K562 (cell line): ENCODE results near the gene SEMA5A. TPM values are rescaled to one million over a fixed set of nuclear protein-coding genes. Genes with fewer than 3 reads are reported as not detected.

Experiments used
- ATAC-seq: fragments of 200-7000 bp; cut with Tn5 transposase; 3 replicates; pipeline ENCODE4 v1.9.1; 2020; ENCODE audit warnings: moderate library complexity
- BruUV-seq: library from RNA; stranded (reverse); fragments of 400-500 nt; replicated peaks from 2 replicates; lab custom pipeline; 2021; lab: Mats Ljungman, UMichigan
- CTCF ChIA-PET: fragments of 300-600 bp; formaldehyde crosslinking; extraction: SDS; loops from one replicate; lab custom pipeline; 2021; ENCODE audit warnings: low intra/inter-chr PET ratio; lab: Yijun Ruan, JAX
- POLR2A ChIA-PET: fragments of 300-600, 350-650 bp; sonication (Branson Sonifier 250); formaldehyde crosslinking; extraction: SDS; loops from one replicate; lab custom pipeline; 2021; ENCODE audit warnings: antibody characterized with exemption, inconsistent platforms; lab: Yijun Ruan, JAX
- DNase-seq, 4 experiments: peaks; one replicate each; pipeline versions ENCODE4 v3.0.0 to v3.0.0-alpha.2; 2011 to 2018; ENCODE audit warnings: low spot score in 3 of 4, mixed read lengths in 3 of 4; ENCODE audit errors: extremely low read depth in 1 of 4
- FAIRE-seq: peaks from 2 replicates; lab custom pipeline; 2011; peaks lifted over from hg19 to GRCh38; lab: Jason Lieb, UNC
- H2AFZ ChIP-seq: 2 replicates; pipeline ENCODE4 v1.6.0; 2011; ENCODE audit warnings: low read depth, low read length, control low read depth, inconsistent platforms
- H3K27ac ChIP-seq: fragments of 200-600 bp; 3 replicates; pipeline ENCODE4 v1.8.0; 2011; ENCODE audit warnings: low read depth, mild to moderate bottlenecking, control low read depth, inconsistent platforms, low read length, moderate library complexity, mixed read lengths; ENCODE audit errors: extremely low read depth
- H3K27me3 ChIP-seq, 2 experiments: fragments of 300-600 bp in 1 of 2; 2 replicates in 1 of 2; 3 replicates in 1 of 2; pipeline versions ENCODE4 v1.6.0 to v1.8.0; 2011; ENCODE audit warnings: inconsistent platforms in 2 of 2, low read length in 2 of 2, mild to moderate bottlenecking in 1 of 2, mixed read lengths in 1 of 2, moderate library complexity in 1 of 2; ENCODE audit not compliant: control insufficient read depth in 2 of 2, insufficient read depth in 2 of 2
- H3K36me3 ChIP-seq: fragments of 300-600 bp; 3 replicates; pipeline ENCODE4 v1.8.0; 2011; ENCODE audit warnings: mild to moderate bottlenecking, low read length, inconsistent platforms; ENCODE audit not compliant: control insufficient read depth, insufficient read depth
- H3K4me1 ChIP-seq, 2 experiments: fragments of 200-600 bp in 1 of 2; replicated peaks in 1 of 2; 2 replicates in 1 of 2; 3 replicates in 1 of 2; pipeline versions ENCODE4 v1.5.1 to v1.8.0; 2011; ENCODE audit warnings: inconsistent platforms in 2 of 2, low read length in 2 of 2, mild to moderate bottlenecking in 1 of 2, mixed read lengths in 1 of 2, moderate library complexity in 1 of 2; ENCODE audit not compliant: control insufficient read depth in 2 of 2, insufficient read depth in 2 of 2
- H3K4me2 ChIP-seq: 2 replicates; pipeline ENCODE4 v1.6.1; 2011; ENCODE audit warnings: low read length, control low read depth, inconsistent platforms, mixed read lengths; ENCODE audit not compliant: insufficient read depth
- H3K4me3 ChIP-seq: fragments of 200-600 bp; sonication (generic), shearing (Covaris generic); 2 replicates; pipeline ENCODE4 v1.5.1; 2016; ENCODE audit warnings: control low read depth, inconsistent platforms
- H3K79me2 ChIP-seq: fragments of 200-600 bp; 3 replicates; pipeline ENCODE4 v1.8.0; 2011; ENCODE audit warnings: low read length, inconsistent platforms; ENCODE audit not compliant: control insufficient read depth, insufficient read depth
- H3K9ac ChIP-seq, 2 experiments: 2 replicates each; pipeline versions ENCODE4 v1.6.0 to v1.6.1; 2011; ENCODE audit warnings: low read depth in 2 of 2, low read length in 2 of 2, control low read depth in 1 of 2, inconsistent platforms in 1 of 2, mild to moderate bottlenecking in 1 of 2, mixed read lengths in 1 of 2; ENCODE audit not compliant: insufficient read depth in 1 of 2
- H3K9me1 ChIP-seq: one replicate; pipeline ENCODE4 v1.6.0; 2011; ENCODE audit warnings: inconsistent platforms, mild to moderate bottlenecking, low read length, moderate library complexity; ENCODE audit not compliant: control insufficient read depth, insufficient read depth
- H3K9me3 ChIP-seq: replicated peaks from 2 replicates; pipeline ENCODE4 v1.5.1; 2011; ENCODE audit warnings: low read depth, low read length, inconsistent platforms; ENCODE audit not compliant: control insufficient read depth, insufficient read depth
- H4K20me1 ChIP-seq: replicated peaks from 2 replicates; pipeline ENCODE4 v1.6.1; 2011; ENCODE audit warnings: low read length, inconsistent platforms, mixed read lengths; ENCODE audit not compliant: control insufficient read depth, insufficient read depth
- ARID3B ChIP-seq: fragments of 250-450 bp; sonication (Bioruptor Pico); IDR thresholded peaks from 2 replicates; pipeline ENCODE4 v1.4.0; 2020; ENCODE audit warnings: borderline replicate concordance
- E4F1 ChIP-seq: fragments of 250-450 bp; sonication (Bioruptor Pico); IDR thresholded peaks from 2 replicates; pipeline ENCODE4 v1.5.0; 2021; ENCODE audit warnings: mild to moderate bottlenecking, borderline replicate concordance
- FOXO4 ChIP-seq: fragments of 450-650 bp; formaldehyde crosslinking; IDR thresholded peaks from 2 replicates; pipeline ENCODE4 v1.4.0; 2020; ENCODE audit warnings: mild to moderate bottlenecking, moderate library complexity
- NFIC ChIP-seq: fragments of 450-650 bp; IDR thresholded peaks from 2 replicates; pipeline ENCODE4 v1.6.1; 2017; ENCODE audit warnings: mild to moderate bottlenecking, inconsistent platforms
- OTX1 ChIP-seq: fragments of 450-650 bp; formaldehyde crosslinking; IDR thresholded peaks from 2 replicates; pipeline ENCODE4 v1.4.0; 2022; ENCODE audit warnings: mild to moderate bottlenecking
- SMARCB1 ChIP-seq: IDR thresholded peaks from 2 replicates; pipeline ENCODE4 v1.6.1; 2011; ENCODE audit warnings: improper control_type of control experiment, low read depth; ENCODE audit not compliant: insufficient read length
- XRCC3 ChIP-seq: fragments of 450-650 bp; IDR thresholded peaks from 2 replicates; pipeline ENCODE4 v1.6.1; 2017; ENCODE audit warnings: mild to moderate bottlenecking, moderate library complexity
- ZNF395 ChIP-seq: fragments of 200-800 bp; sonication (Bioruptor generic); IDR thresholded peaks from 2 replicates; pipeline ENCODE4 v1.6.1; 2017; ENCODE audit warnings: missing genetic modification characterization, missing compliant biosample characterization
- WGBS: fragments of 100-300 bp; shearing (Covaris generic); methylation state at CpG from one replicate; pipeline ENCODE4 v1.1.6; 2016; ENCODE audit warnings: low coverage, mixed read lengths; ENCODE audit not compliant: insufficient coverage; ENCODE audit errors: missing lambda C conversion rate; 5-methylcytosine and 5-hydroxymethylcytosine counted together
- in situ Hi-C: fragments of 300-500 bp; cut with MboI; formaldehyde crosslinking; loops from 4 replicates; pipeline ENCODE4 v1.15.0; 2018; ENCODE audit warnings: inconsistent platforms, mixed read lengths
- intact Hi-C: fragments of 100-400 bp; cut with micrococcal nuclease; formaldehyde crosslinking; loops from 2 replicates; pipeline ENCODE4 v1.14.2; 2022
- polyA plus RNA-seq, 8 experiments: library from polyadenylated mRNA; depleted of rRNA in 4 of 8; stranded (reverse) in 5 of 8; unstranded in 3 of 8; fragments of >200 nt; fragmentation: Nextera tagmentation in 2 of 8; fragmentation: Illumina TruSeq in 1 of 8; extraction: Ambion mirVana in 2 of 8; extraction: Trizol in 1 of 8; gene quantifications; 2 replicates each; pipeline versions ENCODE4 v1.2.1 to v1.2.3, GENCODE V29; 2011 to 2014; ENCODE audit warnings: inconsistent platforms in 1 of 8, missing spikeins in 1 of 8
- total RNA-seq, 7 experiments: library from RNA; depleted of rRNA in 6 of 7; stranded (reverse); fragments of >200 nt in 6 of 7; fragmentation: Illumina TruSeq in 2 of 7; extraction: Trizol in 2 of 7; gene quantifications; 2 replicates each; pipeline versions ENCODE4 v1.2.1 to v1.2.3, GENCODE V29; 2011 to 2021; ENCODE audit warnings: low replicate concordance in 1 of 7

The SEMA5A gene
- total and polyA plus RNA-seq, 9 of the 15 experiments (the other 6 are each of a cell fraction or from before 2014, with no cell fraction given): 0.02 TPM; not detected in 8

GRCh38 chr5:9209846-9210492, 335.9 kb downstream of the SEMA5A start:
- Histone ChIP-seq H3K36me3 (no peaks in the 10 kb centered on the region), H4K20me1 (no peaks in the 10 kb centered on the region), H2AFZ (no peak overlapping the region), H3K4me3 (no peak overlapping the region), H3K27ac (no peak overlapping the region), H3K9me1 (no peaks in the 10 kb centered on the region), H3K27me3 (no peaks in the 10 kb centered on the region; a peak in 1 of 5 replicates), H3K9ac (no peak overlapping the region), H3K79me2 (no peaks in the 10 kb centered on the region), H3K9me3 (no peaks in the 10 kb centered on the region), H3K4me2 (no peak overlapping the region), H3K4me1 (no peaks in the 10 kb centered on the region)
- ChIA-PET CTCF (interaction anchor here (0.9 kb wide), 1 partner anchor 1282 kb away, joined by 4 read pairs; no protein-coding TSS in a partner anchor), POLR2A (interaction anchor here (0.9 kb wide), 1 partner anchor 17 kb away, joined by 3 read pairs; no protein-coding TSS in a partner anchor)
- 0% methylated on average over 3 of the region's 3 CpGs for WGBS
- DNase-seq (no peak), ATAC-seq (no peak), FAIRE-seq (no peak)
- in situ Hi-C loops: loop anchor here (10.0 kb wide), 1 partner anchor 1285 kb away; no protein-coding TSS in a partner anchor
- intact Hi-C loops: loop anchor here (10.0 kb wide), 1 partner anchor 455 kb away; no protein-coding TSS in a partner anchor
- no peak for TF ChIP-seq NFIC
- no peak for TF ChIP-seq OTX1 (CRISPR knock-in tag)
- no peak for TF ChIP-seq FOXO4
- TF ChIP-seq E4F1 (CRISPR knock-in tag): no peak
- TF ChIP-seq XRCC3: no peak
- TF ChIP-seq ARID3B (CRISPR knock-in tag): no peak
- no peak for TF ChIP-seq SMARCB1
- no peak for TF ChIP-seq ZNF395 (CRISPR knock-in tag)
- BruUV-seq: no TSS peak
